SKM-1 treated with dmso at 0.1 percent for 144 hours (cell line): ENCODE results near the gene MRGPRX4.

Experiments
- DNase-seq: peaks from one replicate; lab custom pipeline; 2025; ENCODE audit not compliant: unreplicated experiment; lab: John Stamatoyannopoulos, UW

Gene MRGPRX4

GRCh38 chr11:18204771-18205170 lies 32.1 kb downstream of the MRGPRX4 start:
- no peak for DNase-seq

GRCh38 chr11:18209058-18209457 lies 36.4 kb downstream of the MRGPRX4 start:
- no peak for DNase-seq

DNA sequence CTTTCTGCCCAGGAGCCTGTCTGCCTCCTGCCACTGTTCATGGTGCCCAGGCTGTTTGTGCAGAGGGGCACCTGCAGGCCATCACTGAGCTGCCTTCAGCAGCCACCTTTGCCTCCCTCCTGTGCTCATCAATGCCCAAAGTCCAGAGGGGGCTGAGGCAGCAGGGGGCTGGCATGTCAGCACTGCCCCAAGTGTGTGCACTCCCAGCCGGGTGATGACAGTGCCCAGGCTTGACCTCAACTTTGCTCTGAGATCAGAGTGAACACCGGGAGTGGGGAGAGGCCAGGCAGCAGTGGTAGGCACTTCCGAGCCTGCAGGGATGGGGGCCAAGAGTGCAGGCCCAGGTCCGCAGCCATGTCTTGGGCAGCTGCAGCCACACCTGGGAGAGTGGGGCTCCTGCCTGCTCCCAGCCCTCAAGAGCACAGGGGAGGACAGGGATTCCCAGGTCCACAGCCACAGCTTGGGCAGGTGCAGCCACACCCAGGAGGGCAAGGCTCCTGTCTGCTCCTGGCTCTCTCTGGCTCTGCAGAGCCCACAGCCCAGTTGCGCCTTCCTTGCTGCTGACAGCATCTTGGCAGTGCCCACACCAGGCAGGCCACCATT lies 48.7 kb downstream of the MRGPRX4 start:
- no peak for DNase-seq

DNA sequence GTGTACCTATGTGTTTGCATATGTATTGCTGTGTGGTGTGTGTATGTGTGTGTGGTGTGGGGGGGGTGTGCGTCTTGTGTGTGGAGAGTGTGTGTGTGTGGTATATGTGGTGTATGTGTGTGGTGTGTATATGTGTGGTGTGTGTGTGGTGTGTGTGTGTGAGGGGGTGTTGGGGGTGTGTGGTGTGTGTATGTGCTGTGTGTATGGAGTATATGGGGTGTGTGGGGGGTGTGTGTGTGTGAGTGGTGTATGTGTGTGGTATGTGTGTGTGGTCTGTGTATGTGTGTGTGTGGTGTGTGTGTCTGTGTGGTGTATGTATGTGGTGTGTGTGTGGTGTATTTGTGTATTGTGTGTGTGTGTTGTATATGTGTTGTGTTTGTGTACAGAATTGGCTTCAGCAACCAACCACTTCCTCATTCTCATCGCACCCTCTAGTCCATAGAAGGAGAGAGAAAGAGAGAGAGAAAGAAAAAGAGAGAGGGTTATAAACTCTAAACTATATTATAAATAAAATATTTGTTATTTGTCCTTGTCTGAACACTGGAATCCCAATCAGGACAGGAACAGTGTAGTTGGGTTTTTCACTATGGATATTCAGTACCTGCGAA lies 50.3 kb downstream of the MRGPRX4 start:
- DNase-seq, result no peak
